MM.1S (cell line): ENCODE results near the gene PLA2G4E.

Source experiments
- DNase-seq: peaks from one replicate; pipeline ENCODE4 v3.0.0-alpha.2; 2015
- H2AFZ ChIP-seq: fragments of 300-600 bp; sonication (generic); 2 replicates; pipeline ENCODE4 v1.6.0; 2016; ENCODE audit warnings: antibody characterized with exemption, low read length
- H3F3A ChIP-seq: fragments of 300-600 bp; sonication (generic); 2 replicates; pipeline ENCODE4 v1.6.1; 2016; ENCODE audit warnings: mild to moderate bottlenecking, antibody characterized with exemption, low read length, moderate library complexity, mixed read lengths; ENCODE audit not compliant: insufficient read depth
- H3K27ac ChIP-seq: fragments of 300-600 bp; sonication (generic); 2 replicates; pipeline ENCODE4 v1.5.1; 2016; ENCODE audit warnings: mild to moderate bottlenecking, low read length
- H3K27me3 ChIP-seq: fragments of 300-600 bp; sonication (generic); replicated peaks from 2 replicates; pipeline ENCODE4 v1.6.0; 2016; ENCODE audit warnings: low read length; ENCODE audit not compliant: insufficient read depth
- H3K36me3 ChIP-seq: fragments of 300-600 bp; sonication (generic); replicated peaks from 2 replicates; pipeline ENCODE4 v1.6.1; 2016; ENCODE audit warnings: mild to moderate bottlenecking, low read length, mixed read lengths; ENCODE audit not compliant: insufficient read depth
- H3K4me1 ChIP-seq: fragments of 300-600 bp; sonication (generic); 2 replicates; pipeline ENCODE4 v1.6.1; 2016; ENCODE audit warnings: low read length, mixed read lengths
- H3K4me2 ChIP-seq: fragments of 300-600 bp; sonication (generic); 2 replicates; pipeline ENCODE4 v1.6.0; 2016; ENCODE audit warnings: low read depth, low read length
- H3K4me3 ChIP-seq: fragments of 300-600 bp; sonication (generic); 2 replicates; pipeline ENCODE4 v1.5.1; 2016; ENCODE audit warnings: low read length, mixed read lengths
- H3K79me2 ChIP-seq: fragments of 300-600 bp; sonication (generic); 2 replicates; pipeline ENCODE4 v1.6.1; 2016; ENCODE audit warnings: mixed run types, low read length, mixed read lengths
- H3K9ac ChIP-seq: fragments of 300-600 bp; sonication (generic); 2 replicates; pipeline ENCODE4 v1.6.1; 2016; ENCODE audit warnings: low read length, mixed read lengths
- H3K9me2 ChIP-seq: fragments of 300-600 bp; sonication (generic); replicated peaks from 2 replicates; pipeline ENCODE4 v1.6.1; 2016; ENCODE audit warnings: mild to moderate bottlenecking, low read length, mixed read lengths; ENCODE audit not compliant: insufficient read depth
- H3K9me3 ChIP-seq: fragments of 300-600 bp; sonication (generic); replicated peaks from 2 replicates; pipeline ENCODE4 v1.6.1; 2016; ENCODE audit warnings: mild to moderate bottlenecking, low read length, mixed read lengths; ENCODE audit not compliant: insufficient read depth
- H4K20me1 ChIP-seq: fragments of 300-600 bp; sonication (generic); 2 replicates; pipeline ENCODE4 v1.6.1; 2016; ENCODE audit warnings: mild to moderate bottlenecking, low read length, moderate library complexity, mixed read lengths; ENCODE audit not compliant: insufficient read depth
- EZH2 ChIP-seq: fragments of 300-600 bp; sonication (generic); optimal IDR thresholded peaks from 2 replicates; pipeline ENCODE3; 2017; ENCODE audit warnings: low read depth, mild to moderate bottlenecking, antibody characterized with exemption, low read length, mixed read lengths
- EZH2phosphoT487 ChIP-seq: fragments of 300-600 bp; sonication (generic); IDR thresholded peaks from 2 replicates; pipeline ENCODE4 v1.6.1; 2018; ENCODE audit warnings: antibody characterized with exemption, low read length
- TF ChIP-seq, protein P1 (sequence below): fragments of 300-600 bp; sonication (generic); IDR thresholded peaks from 2 replicates; pipeline ENCODE4 v1.5.1; 2016; ENCODE audit warnings: antibody characterized with exemption, low read length, mixed read lengths

The PLA2G4E gene

DNA sequence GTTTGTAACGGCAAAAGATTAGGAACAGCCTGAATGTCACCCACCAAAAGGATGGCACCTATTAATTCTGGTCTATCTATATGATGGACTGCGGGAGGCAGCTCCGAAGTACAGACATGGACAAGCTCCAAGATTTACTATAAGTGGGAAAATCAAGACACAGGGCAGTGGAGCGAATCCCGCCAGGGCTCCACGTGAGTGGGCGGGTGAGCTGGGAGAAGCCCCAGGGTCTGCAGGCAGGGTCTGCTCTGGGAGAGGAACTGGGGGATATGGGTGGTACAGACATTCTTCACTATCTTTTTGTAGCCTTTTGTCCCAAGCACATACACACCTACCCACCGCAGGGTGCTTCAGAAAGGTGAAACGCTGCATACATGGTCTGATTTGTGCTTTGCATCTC, 88.7 kb downstream of the PLA2G4E start:
- Histone ChIP-seq H3K4me2 (no peak overlapping the region), H3K36me3 (no peaks in the 10 kb centered on the region), H2AFZ (no peak overlapping the region), H3K9me3 (no peaks in the 10 kb centered on the region), H3K4me1 (peaks cover 19% of the 10 kb centered on the region), H4K20me1 (no peaks in the 10 kb centered on the region), H3K79me2 (peaks cover 3% of the 10 kb centered on the region; the same call in 1 of the 2 replicates), H3K27ac (no peak overlapping the region), H3K9ac (no peak overlapping the region), H3K4me3 (no peak overlapping the region), H3K9me2 (no peaks in the 10 kb centered on the region), H3K27me3 (no peaks in the 10 kb centered on the region), H3F3A (peaks cover 10% of the 10 kb centered on the region; the same call in 1 of the 2 replicates)
- no peak for DNase-seq
- no peak for TF ChIP-seq EZH2
- TF ChIP-seq, protein P1, sequence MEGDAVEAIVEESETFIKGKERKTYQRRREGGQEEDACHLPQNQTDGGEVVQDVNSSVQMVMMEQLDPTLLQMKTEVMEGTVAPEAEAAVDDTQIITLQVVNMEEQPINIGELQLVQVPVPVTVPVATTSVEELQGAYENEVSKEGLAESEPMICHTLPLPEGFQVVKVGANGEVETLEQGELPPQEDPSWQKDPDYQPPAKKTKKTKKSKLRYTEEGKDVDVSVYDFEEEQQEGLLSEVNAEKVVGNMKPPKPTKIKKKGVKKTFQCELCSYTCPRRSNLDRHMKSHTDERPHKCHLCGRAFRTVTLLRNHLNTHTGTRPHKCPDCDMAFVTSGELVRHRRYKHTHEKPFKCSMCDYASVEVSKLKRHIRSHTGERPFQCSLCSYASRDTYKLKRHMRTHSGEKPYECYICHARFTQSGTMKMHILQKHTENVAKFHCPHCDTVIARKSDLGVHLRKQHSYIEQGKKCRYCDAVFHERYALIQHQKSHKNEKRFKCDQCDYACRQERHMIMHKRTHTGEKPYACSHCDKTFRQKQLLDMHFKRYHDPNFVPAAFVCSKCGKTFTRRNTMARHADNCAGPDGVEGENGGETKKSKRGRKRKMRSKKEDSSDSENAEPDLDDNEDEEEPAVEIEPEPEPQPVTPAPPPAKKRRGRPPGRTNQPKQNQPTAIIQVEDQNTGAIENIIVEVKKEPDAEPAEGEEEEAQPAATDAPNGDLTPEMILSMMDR = no peak
- TF ChIP-seq EZH2phosphoT487 = no peak
